Muscle of back (tissue), 11 donors: ENCODE data around the gene LYPD6B. TPM values are rescaled to one million over a fixed set of nuclear protein-coding genes. Genes with fewer than 3 reads are reported as not detected.

ENCODE experiments used
- DNase-seq, 3 donors: peaks; one replicate each; pipeline versions ENCODE4 v3.0.0 to v3.0.0-alpha.2; 2013
- polyA plus RNA-seq, 10 donors: library from polyadenylated mRNA; unstranded; fragments of 120-200 nt; gene quantifications; one replicate each; pipeline ENCODE4 v1.2.1, GENCODE V29; 2013; ENCODE audit not compliant: insufficient read length in 10 of 10

LYPD6B gene
- polyA plus RNA-seq, 10 donors, result 0.16 to 7.2 (median 0.40) TPM; not detected in 4

GRCh38 chr2:149070681-149071320 is 32.3 kb downstream of the LYPD6B start:
- DNase-seq, result no peak

GRCh38 chr2:149075105-149075504 is 36.6 kb downstream of the LYPD6B start:
- no peak for DNase-seq

GRCh38 chr2:149075853-149076252 is 37.4 kb downstream of the LYPD6B start:
- DNase-seq, result peak in 2 of 3 donors; percentile 23 to 65

GRCh38 chr2:149076863-149077412 is 38.4 kb downstream of the LYPD6B start:
- no peak for DNase-seq

- no peak for DNase-seq
These were observed 39.4 kb downstream of the LYPD6B start for GRCh38 chr2:149077861-149078260.

GRCh38 chr2:149080099-149080498 is 41.6 kb downstream of the LYPD6B start:
- no peak for DNase-seq

GRCh38 chr2:149080971-149081370 is 42.5 kb downstream of the LYPD6B start:
- no peak for DNase-seq

- DNase-seq, result no peak
These were observed 43.6 kb downstream of the LYPD6B start for GRCh38 chr2:149082079-149082478.

GRCh38 chr2:149082735-149083134 is 44.2 kb downstream of the LYPD6B start:
- DNase-seq, result no peak

- no peak for DNase-seq
These were observed 46.7 kb downstream of the LYPD6B start for GRCh38 chr2:149084924-149085795.

- no peak for DNase-seq
These were observed 49.3 kb downstream of the LYPD6B start for GRCh38 chr2:149087751-149088150.

GRCh38 chr2:149089068-149089467 is 50.6 kb downstream of the LYPD6B start:
- no peak for DNase-seq

- no peak for DNase-seq
These were observed 52.2 kb downstream of the LYPD6B start for GRCh38 chr2:149090706-149091105.

GRCh38 chr2:149093579-149093978 is 55.1 kb downstream of the LYPD6B start:
- DNase-seq, result no peak

GRCh38 chr2:149094217-149095015 is 55.9 kb downstream of the LYPD6B start:
- peak in 1 of 3 donors; percentile 78 for DNase-seq

- DNase-seq, result peak; percentile 34 to 82 (median 48)
These were observed 60.2 kb downstream of the LYPD6B start for GRCh38 chr2:149098701-149099100.

GRCh38 chr2:149099298-149099697 is 60.8 kb downstream of the LYPD6B start:
- DNase-seq, result no peak

- DNase-seq, result peak in 2 of 3 donors; percentile 11 to 19
These were observed 62.5 kb downstream of the LYPD6B start for GRCh38 chr2:149100739-149101699.

- no peak for DNase-seq
These were observed 63.3 kb downstream of the LYPD6B start for GRCh38 chr2:149101818-149102217.

- no peak for DNase-seq
These were observed 64.7 kb downstream of the LYPD6B start for GRCh38 chr2:149103081-149103620.
